HFF-Myc (cell line): ENCODE results near the gene PPP2R3A.

ENCODE experiments used
- DNase-seq: peaks from one replicate; pipeline ENCODE4 v3.0.0-alpha.2; 2011; ENCODE audit warnings: low read depth; ENCODE audit errors: extremely low read depth
- H3K4me3 ChIP-seq: replicated peaks from 2 replicates; pipeline ENCODE4 v1.5.1; 2011; ENCODE audit warnings: low read depth, mild to moderate bottlenecking, control low read depth, low read length
- TF ChIP-seq, protein P1 (sequence below): IDR thresholded peaks from 2 replicates; pipeline ENCODE4 v1.5.1; 2012; ENCODE audit warnings: mild to moderate bottlenecking, low read depth, low read length, control low read depth; ENCODE audit errors: missing control alignments

PPP2R3A gene

DNA sequence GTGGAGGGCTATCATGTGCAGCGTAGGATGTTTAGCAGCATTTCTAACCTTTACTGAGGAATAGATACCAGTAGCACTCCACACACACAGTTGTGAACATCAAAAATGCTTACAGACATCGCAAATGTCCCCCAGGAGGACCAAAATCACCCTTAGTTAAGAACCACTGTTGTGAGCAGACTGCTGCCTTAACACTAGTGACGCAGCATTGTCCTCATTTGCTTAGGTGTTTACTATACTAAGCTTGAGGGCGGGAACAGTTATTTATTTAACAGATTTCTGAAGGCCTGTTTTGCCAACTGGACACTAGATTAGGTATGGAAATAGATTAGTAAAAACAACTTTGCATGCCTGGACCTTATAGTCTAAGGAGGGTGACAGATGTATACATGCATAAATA lies 2.3 kb downstream of the PPP2R3A start:
- TF ChIP-seq, protein P1, sequence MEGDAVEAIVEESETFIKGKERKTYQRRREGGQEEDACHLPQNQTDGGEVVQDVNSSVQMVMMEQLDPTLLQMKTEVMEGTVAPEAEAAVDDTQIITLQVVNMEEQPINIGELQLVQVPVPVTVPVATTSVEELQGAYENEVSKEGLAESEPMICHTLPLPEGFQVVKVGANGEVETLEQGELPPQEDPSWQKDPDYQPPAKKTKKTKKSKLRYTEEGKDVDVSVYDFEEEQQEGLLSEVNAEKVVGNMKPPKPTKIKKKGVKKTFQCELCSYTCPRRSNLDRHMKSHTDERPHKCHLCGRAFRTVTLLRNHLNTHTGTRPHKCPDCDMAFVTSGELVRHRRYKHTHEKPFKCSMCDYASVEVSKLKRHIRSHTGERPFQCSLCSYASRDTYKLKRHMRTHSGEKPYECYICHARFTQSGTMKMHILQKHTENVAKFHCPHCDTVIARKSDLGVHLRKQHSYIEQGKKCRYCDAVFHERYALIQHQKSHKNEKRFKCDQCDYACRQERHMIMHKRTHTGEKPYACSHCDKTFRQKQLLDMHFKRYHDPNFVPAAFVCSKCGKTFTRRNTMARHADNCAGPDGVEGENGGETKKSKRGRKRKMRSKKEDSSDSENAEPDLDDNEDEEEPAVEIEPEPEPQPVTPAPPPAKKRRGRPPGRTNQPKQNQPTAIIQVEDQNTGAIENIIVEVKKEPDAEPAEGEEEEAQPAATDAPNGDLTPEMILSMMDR, result no peak
- H3K4me3 ChIP-seq, result peak overlapping the region; percentile 86
- DNase-seq, result no peak

DNA sequence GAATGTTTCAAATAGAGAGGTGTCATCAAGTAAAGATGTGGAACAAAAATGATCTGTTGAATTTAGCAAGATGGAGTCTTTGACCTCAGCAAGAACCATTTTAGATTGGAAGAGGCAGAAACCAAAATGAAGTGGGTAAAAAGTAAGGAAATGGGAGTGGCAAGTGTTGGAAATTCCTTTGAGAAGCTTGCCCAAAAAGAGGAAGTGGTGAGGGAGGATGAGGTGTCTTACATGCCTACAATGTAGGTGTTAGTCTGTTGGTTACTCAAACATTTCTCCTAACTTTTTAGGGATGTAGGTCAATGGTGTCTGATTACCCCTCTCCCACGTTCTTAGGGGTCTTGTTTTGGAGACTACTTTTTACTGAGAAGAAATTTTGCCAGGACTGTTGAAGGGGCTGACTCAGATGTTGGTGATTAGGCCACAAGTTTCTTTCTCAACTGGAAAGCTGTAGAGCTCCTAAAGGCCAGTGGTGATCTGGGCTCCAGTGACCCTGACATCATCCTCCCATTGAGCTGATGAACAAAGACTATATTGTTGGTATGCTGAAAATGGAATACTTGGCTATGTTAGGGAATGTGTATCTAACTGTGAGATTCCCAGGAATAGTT lies 5.1 kb downstream of the PPP2R3A start:
- no peak for DNase-seq
- TF ChIP-seq, protein P1, result no peak
- no peak overlapping the region for H3K4me3 ChIP-seq

- DNase-seq, result no peak
- no peak overlapping the region for H3K4me3 ChIP-seq
- TF ChIP-seq, protein P1, result no peak
Measured at GRCh38 chr3:135973841-135974240, 8.3 kb downstream of the PPP2R3A start.

DNA sequence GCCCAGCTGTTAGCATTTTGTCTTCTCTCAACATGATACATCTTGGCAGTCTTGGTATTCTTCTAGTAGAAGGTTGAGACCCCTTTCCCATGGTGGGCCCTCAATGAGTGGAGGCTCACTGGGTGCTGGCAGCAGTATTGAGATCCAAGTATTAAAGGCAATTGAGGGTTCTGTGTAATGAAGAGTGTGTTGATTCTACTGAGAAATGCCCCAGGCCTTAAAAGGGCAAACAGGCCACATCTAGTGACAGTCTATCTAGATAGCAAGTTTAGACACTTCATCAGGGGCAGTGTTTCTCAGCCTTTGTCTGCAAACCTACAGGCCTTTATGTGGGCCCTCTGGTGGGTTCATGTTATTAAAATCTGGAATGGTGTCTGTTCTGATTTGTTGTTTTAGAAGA lies 9.5 kb downstream of the PPP2R3A start:
- no peak overlapping the region for H3K4me3 ChIP-seq
- TF ChIP-seq, protein P1, result no peak
- DNase-seq, result no peak

DNA sequence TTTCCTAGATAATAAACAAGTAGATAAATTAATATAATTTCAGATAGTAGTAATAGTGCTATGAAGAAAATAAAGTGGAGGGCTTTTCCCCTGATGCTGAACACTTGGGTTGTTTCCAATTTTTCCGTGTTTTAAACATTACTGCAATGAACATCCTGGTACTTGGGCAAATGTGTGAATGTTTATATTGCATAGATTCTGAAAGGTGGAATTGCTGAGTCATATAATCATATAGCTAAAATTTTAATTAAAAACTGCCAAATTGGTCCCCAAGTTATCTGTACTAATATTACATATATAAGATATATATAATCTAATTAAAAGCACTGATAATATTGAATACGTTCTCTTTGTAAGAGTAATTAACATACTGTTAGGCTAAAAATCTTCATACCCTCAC lies 10.0 kb downstream of the PPP2R3A start:
- no peak for DNase-seq
- no peak overlapping the region for H3K4me3 ChIP-seq
- TF ChIP-seq, protein P1, result no peak

- TF ChIP-seq, protein P1, result no peak
- DNase-seq, result no peak
- no peak overlapping the region for H3K4me3 ChIP-seq
Measured at GRCh38 chr3:135980343-135980742, 14.8 kb downstream of the PPP2R3A start.

DNA sequence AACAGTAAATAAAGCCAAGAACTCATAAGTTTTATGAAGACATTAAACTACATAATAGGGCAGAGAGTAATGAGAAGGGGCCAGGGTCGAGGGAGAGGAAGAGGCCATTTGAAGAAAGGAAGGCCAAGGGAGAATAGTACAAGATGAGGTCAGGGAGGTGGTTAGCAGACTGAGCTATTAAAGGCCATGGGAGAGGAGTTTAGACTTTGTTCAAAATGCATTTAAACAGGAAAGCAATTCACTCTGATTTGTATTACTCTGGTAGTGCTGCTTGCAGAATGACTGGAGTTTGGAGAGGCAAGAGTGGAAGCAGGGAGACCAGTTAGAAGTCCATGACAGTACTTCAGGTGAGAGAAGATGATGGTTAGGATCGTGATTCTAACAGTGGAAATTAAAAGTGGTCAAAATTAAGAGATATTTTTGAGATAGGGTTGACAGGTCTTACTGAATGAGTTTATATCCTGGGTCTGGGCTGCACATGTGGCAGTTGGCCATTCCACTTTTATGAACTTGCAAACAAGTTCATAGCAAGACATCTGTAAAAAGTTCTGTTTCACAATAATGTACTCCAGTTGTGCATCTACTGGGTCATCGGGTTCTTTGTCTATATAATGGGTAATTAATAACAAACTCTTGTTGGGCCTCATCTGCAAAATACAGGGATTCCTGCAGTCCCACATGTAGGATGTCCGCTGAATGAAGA lies 16.3 kb downstream of the PPP2R3A start:
- TF ChIP-seq, protein P1, result no peak
- no peak for DNase-seq
- H3K4me3 ChIP-seq, result no peak overlapping the region
